Measurements from ENCODE around the gene FAM184A.

Gene FAM184A

DNA sequence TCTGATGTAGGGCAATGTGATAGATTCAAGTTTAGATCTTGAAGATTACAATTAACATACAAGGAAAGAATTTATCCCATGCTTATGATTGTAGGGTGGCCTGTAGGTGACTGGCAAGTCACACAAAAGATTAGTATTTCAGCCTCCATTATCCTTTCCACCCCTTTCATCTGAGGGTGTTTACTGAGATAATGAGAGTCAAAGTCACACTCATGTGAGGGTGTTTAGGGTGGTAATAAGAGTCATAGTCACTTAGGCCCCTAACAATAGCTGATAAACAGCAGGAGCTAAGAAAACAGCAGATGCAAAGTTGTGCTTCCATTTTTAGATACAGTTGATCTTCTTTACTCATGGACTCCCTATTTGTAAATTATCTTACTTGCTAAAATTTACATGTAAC, 11.4 kb downstream of the FAM184A start:
- no peak overlapping the region for H3K4ac ChIP-seq (ENCODE audit: low read depth, low read length)
- H3K9ac ChIP-seq (ENCODE audit: low read length), result no peak overlapping the region
- H3K4me3 ChIP-seq (ENCODE audit: low read length), result no peak overlapping the region
- H3K4me2 ChIP-seq (ENCODE audit: low read length), result no peak overlapping the region
- peak; percentile 74 for DNase-seq
- no peak overlapping the region for H3K23ac ChIP-seq (ENCODE audit: low read length)
- no peak overlapping the region for H3K27ac ChIP-seq (ENCODE audit: low read depth, low read length)
- no peak overlapping the region for H2BK120ac ChIP-seq (ENCODE audit: low read depth, low read length)
- peaks cover 8% of the 10 kb centered on the region for H3K4me1 ChIP-seq (ENCODE audit: control insufficient read depth, low read depth, low read length)
- H4K5ac ChIP-seq (ENCODE audit: low read length), result no peak overlapping the region
- H2BK5ac ChIP-seq (ENCODE audit: low read length), result no peak overlapping the region
- H3K36me3 ChIP-seq (ENCODE audit: control insufficient read depth, insufficient read depth, low read length), result no peaks in the 10 kb centered on the region
- no peaks in the 10 kb centered on the region for H3K79me2 ChIP-seq (ENCODE audit: control insufficient read depth, insufficient read depth, low read length)
- H2BK15ac ChIP-seq (replicated peaks; ENCODE audit: low read depth), result no peak overlapping the region
- H3K27me3 ChIP-seq (ENCODE audit: insufficient read depth, low read length, poor library complexity), result no peaks in the 10 kb centered on the region
- H3K18ac ChIP-seq (ENCODE audit: low read length), result no peak overlapping the region
- H3K79me1 ChIP-seq (ENCODE audit: low read length), result no peaks in the 10 kb centered on the region
- no peak overlapping the region for H4K8ac ChIP-seq (ENCODE audit: low read depth, low read length)
- H2AK5ac ChIP-seq (ENCODE audit: low read length), result no peak overlapping the region
- no peak overlapping the region for H3K56ac ChIP-seq (ENCODE audit: low read length)

DNA sequence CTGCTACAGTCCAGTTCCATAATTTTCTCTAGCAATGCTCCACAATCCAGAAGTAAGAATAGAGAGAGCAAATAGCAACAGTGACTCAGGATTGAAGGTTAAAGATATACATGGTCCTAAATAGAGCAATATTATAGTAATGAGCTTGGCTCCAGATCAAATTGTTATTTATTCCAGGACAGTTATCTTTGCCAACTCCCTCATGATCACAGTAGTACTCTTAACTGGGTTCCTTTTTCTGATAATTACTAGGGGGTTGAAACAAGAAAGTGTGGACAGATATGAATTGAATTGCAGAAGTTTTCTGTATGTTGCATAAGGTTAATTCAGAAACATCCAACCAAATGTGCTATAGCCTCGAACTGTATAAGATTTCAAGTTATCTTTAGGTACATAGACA, 11.9 kb downstream of the FAM184A start:
- H4K8ac ChIP-seq (ENCODE audit: low read depth, low read length), result no peak overlapping the region
- no peak overlapping the region for H2BK120ac ChIP-seq (ENCODE audit: low read depth, low read length)
- H2BK15ac ChIP-seq (replicated peaks; ENCODE audit: low read depth), result no peak overlapping the region
- no peak overlapping the region for H3K4me3 ChIP-seq (ENCODE audit: low read length)
- H3K27ac ChIP-seq (ENCODE audit: low read depth, low read length), result no peak overlapping the region
- H3K36me3 ChIP-seq (ENCODE audit: control insufficient read depth, insufficient read depth, low read length), result no peaks in the 10 kb centered on the region
- H3K56ac ChIP-seq (ENCODE audit: low read length), result no peak overlapping the region
- H4K5ac ChIP-seq (ENCODE audit: low read length), result no peak overlapping the region
- no peaks in the 10 kb centered on the region for H3K79me2 ChIP-seq (ENCODE audit: control insufficient read depth, insufficient read depth, low read length)
- no peak for DNase-seq
- no peak overlapping the region for H3K9ac ChIP-seq (ENCODE audit: low read length)
- peak overlapping the region; percentile 39 for H3K18ac ChIP-seq (ENCODE audit: low read length)
- H2BK5ac ChIP-seq (ENCODE audit: low read length), result no peak overlapping the region
- peaks cover 8% of the 10 kb centered on the region for H3K4me1 ChIP-seq (ENCODE audit: control insufficient read depth, low read depth, low read length)
- WGBS (ENCODE audit: extremely low coverage, insufficient coverage, low lambda C conversion rate), result no CpG with 5 or more reads among the region's 1 CpG
- no peak overlapping the region for H3K23ac ChIP-seq (ENCODE audit: low read length)
- no peak overlapping the region for H3K4ac ChIP-seq (ENCODE audit: low read depth, low read length)
- H2AK5ac ChIP-seq (ENCODE audit: low read length), result no peak overlapping the region
- H3K79me1 ChIP-seq (ENCODE audit: low read length), result no peaks in the 10 kb centered on the region
- H3K4me2 ChIP-seq (ENCODE audit: low read length), result no peak overlapping the region
- no peaks in the 10 kb centered on the region for H3K27me3 ChIP-seq (ENCODE audit: insufficient read depth, low read length, poor library complexity)

DNA sequence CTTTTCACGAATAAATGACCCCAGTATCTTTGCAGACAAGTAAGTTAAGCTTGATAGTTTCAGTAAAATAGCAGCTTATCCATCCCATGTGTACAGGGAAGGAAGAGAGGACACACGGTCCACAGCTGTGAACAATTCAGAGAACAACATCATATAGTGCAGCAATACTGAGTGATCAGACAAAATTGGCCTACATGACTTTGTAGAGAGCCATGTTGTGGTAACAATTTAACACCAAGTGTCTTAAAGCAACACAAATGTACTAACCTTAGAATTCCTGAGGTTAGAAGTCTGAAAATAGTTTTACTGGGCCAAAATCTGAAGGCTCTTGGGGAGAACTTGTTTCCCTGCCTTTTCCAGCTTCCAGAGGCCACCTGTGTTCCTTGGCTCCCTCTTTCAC, 12.5 kb downstream of the FAM184A start:
- no peak overlapping the region for H2BK15ac ChIP-seq (replicated peaks; ENCODE audit: low read depth)
- WGBS (ENCODE audit: extremely low coverage, insufficient coverage, low lambda C conversion rate), result no CpG with 5 or more reads among the region's 2 CpGs
- H3K79me2 ChIP-seq (ENCODE audit: control insufficient read depth, insufficient read depth, low read length), result no peaks in the 10 kb centered on the region
- no peak overlapping the region for H4K8ac ChIP-seq (ENCODE audit: low read depth, low read length)
- H3K4me2 ChIP-seq (ENCODE audit: low read length), result no peak overlapping the region
- no peaks in the 10 kb centered on the region for H3K79me1 ChIP-seq (ENCODE audit: low read length)
- peak overlapping the region; percentile 8 for H3K9ac ChIP-seq (ENCODE audit: low read length)
- no peaks in the 10 kb centered on the region for H3K27me3 ChIP-seq (ENCODE audit: insufficient read depth, low read length, poor library complexity)
- peak overlapping the region; percentile 78 for H2BK5ac ChIP-seq (ENCODE audit: low read length)
- H3K56ac ChIP-seq (ENCODE audit: low read length), result peak overlapping the region; percentile 61
- no peak overlapping the region for H4K5ac ChIP-seq (ENCODE audit: low read length)
- DNase-seq, result no peak
- peak overlapping the region; percentile 39 for H3K18ac ChIP-seq (ENCODE audit: low read length)
- H3K23ac ChIP-seq (ENCODE audit: low read length), result no peak overlapping the region
- H3K36me3 ChIP-seq (ENCODE audit: control insufficient read depth, insufficient read depth, low read length), result no peaks in the 10 kb centered on the region
- no peak overlapping the region for H3K4me3 ChIP-seq (ENCODE audit: low read length)
- no peak overlapping the region for H3K4ac ChIP-seq (ENCODE audit: low read depth, low read length)
- H2AK5ac ChIP-seq (ENCODE audit: low read length), result peak overlapping the region; percentile 67
- H3K4me1 ChIP-seq (ENCODE audit: control insufficient read depth, low read depth, low read length), result peaks cover 8% of the 10 kb centered on the region
- H2BK120ac ChIP-seq (ENCODE audit: low read depth, low read length), result no peak overlapping the region
- peak overlapping the region; percentile 59 for H3K27ac ChIP-seq (ENCODE audit: low read depth, low read length)

DNA sequence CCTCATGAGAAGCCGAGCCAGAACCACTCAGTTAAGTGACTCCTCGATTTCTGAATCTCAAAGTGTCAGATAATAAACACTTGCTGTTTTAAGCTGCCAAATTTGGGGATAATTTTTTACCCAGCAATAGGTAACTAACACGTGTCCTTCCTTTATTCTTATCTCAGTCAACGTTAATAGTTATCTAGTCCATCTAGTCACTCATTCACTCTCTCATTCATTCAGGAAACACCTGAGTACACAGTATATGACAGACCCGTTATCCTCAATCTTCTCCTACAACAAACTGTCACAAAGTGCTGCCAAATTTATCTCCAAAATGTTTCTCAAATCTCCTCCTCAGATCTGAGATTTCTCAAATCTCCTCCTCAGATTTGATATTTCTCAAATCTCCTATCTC, 13.1 kb downstream of the FAM184A start:
- Histone ChIP-seq H2BK120ac (ENCODE audit: low read depth, low read length) (no peak overlapping the region), H3K79me1 (ENCODE audit: low read length) (no peaks in the 10 kb centered on the region), H3K4me1 (ENCODE audit: control insufficient read depth, low read depth, low read length) (peaks cover 8% of the 10 kb centered on the region), H3K79me2 (ENCODE audit: control insufficient read depth, insufficient read depth, low read length) (no peaks in the 10 kb centered on the region), H4K8ac (ENCODE audit: low read depth, low read length) (no peak overlapping the region), H2AK5ac (ENCODE audit: low read length) (no peak overlapping the region), H3K56ac (ENCODE audit: low read length) (no peak overlapping the region), H3K4ac (ENCODE audit: low read depth, low read length) (no peak overlapping the region), H3K9ac (ENCODE audit: low read length) (no peak overlapping the region), H3K18ac (ENCODE audit: low read length) (no peak overlapping the region), H2BK15ac (replicated peaks; ENCODE audit: low read depth) (no peak overlapping the region), H3K36me3 (ENCODE audit: control insufficient read depth, insufficient read depth, low read length) (no peaks in the 10 kb centered on the region), H2BK5ac (ENCODE audit: low read length) (no peak overlapping the region), H3K4me3 (ENCODE audit: low read length) (no peak overlapping the region), H3K4me2 (ENCODE audit: low read length) (no peak overlapping the region), H3K23ac (ENCODE audit: low read length) (no peak overlapping the region), H3K27ac (ENCODE audit: low read depth, low read length) (no peak overlapping the region), H4K5ac (ENCODE audit: low read length) (no peak overlapping the region), H3K27me3 (ENCODE audit: insufficient read depth, low read length, poor library complexity) (no peaks in the 10 kb centered on the region)
- no peak for DNase-seq
- WGBS (ENCODE audit: extremely low coverage, insufficient coverage, low lambda C conversion rate), result no CpG with 5 or more reads among the region's 5 CpGs

DNA sequence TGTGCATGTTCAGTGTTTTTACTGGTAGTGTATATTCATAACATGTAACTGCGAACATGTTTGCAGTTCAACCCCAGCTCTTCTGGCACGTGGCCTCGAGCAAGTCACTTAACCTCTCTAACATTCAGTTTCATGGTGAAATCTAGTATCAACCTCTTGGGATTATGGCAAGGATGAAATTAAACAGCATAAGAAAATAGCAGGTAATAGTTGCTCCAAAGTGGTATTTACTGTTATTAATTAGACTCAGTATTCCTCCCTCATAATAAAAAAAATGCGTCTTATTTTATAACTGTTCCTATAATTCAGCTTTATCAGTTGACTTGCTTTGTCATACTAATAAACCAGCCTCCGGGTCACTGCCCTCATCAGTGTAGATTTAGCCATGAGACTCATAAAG, 15.0 kb downstream of the FAM184A start:
- H3K4me2 ChIP-seq (ENCODE audit: low read length), result no peak overlapping the region
- no peak overlapping the region for H2BK15ac ChIP-seq (replicated peaks; ENCODE audit: low read depth)
- no peak overlapping the region for H4K8ac ChIP-seq (ENCODE audit: low read depth, low read length)
- H4K5ac ChIP-seq (ENCODE audit: low read length), result no peak overlapping the region
- H3K4ac ChIP-seq (ENCODE audit: low read depth, low read length), result no peak overlapping the region
- H2BK120ac ChIP-seq (ENCODE audit: low read depth, low read length), result no peak overlapping the region
- no peaks in the 10 kb centered on the region for H3K36me3 ChIP-seq (ENCODE audit: control insufficient read depth, insufficient read depth, low read length)
- no peak overlapping the region for H3K18ac ChIP-seq (ENCODE audit: low read length)
- H2BK5ac ChIP-seq (ENCODE audit: low read length), result no peak overlapping the region
- H3K23ac ChIP-seq (ENCODE audit: low read length), result no peak overlapping the region
- no CpG with 5 or more reads among the region's 5 CpGs for WGBS (ENCODE audit: extremely low coverage, insufficient coverage, low lambda C conversion rate)
- H3K79me2 ChIP-seq (ENCODE audit: control insufficient read depth, insufficient read depth, low read length), result no peaks in the 10 kb centered on the region
- DNase-seq, result no peak
- H3K79me1 ChIP-seq (ENCODE audit: low read length), result no peaks in the 10 kb centered on the region
- no peak overlapping the region for H3K56ac ChIP-seq (ENCODE audit: low read length)
- H2AK5ac ChIP-seq (ENCODE audit: low read length), result no peak overlapping the region
- H3K4me3 ChIP-seq (ENCODE audit: low read length), result no peak overlapping the region
- no peaks in the 10 kb centered on the region for H3K27me3 ChIP-seq (ENCODE audit: insufficient read depth, low read length, poor library complexity)
- no peak overlapping the region for H3K9ac ChIP-seq (ENCODE audit: low read length)
- peaks cover 8% of the 10 kb centered on the region for H3K4me1 ChIP-seq (ENCODE audit: control insufficient read depth, low read depth, low read length)
- no peak overlapping the region for H3K27ac ChIP-seq (ENCODE audit: low read depth, low read length)

DNA sequence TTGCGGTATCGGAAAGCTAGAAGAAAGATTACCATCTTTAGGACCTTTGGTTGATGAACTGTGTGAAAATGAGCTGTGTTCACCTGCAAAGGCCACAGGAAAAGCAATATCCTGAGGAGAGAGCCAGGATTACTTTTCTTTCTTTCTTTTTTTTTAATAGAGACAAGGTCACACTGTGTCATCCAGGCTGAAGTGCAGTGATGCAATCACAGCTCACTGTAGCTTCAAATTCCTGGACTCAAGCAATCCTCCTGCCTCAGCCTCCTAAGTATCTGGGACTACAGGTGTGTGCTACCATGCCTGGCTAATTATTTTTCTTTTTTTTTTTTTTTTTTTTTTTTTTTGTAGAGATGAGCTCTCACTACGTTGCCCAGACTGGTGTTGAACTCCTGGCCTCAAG, 17.2 kb downstream of the FAM184A start:
- Histone ChIP-seq H2BK120ac (ENCODE audit: low read depth, low read length) (no peak overlapping the region), H3K18ac (ENCODE audit: low read length) (no peak overlapping the region), H3K79me1 (ENCODE audit: low read length) (no peaks in the 10 kb centered on the region), H3K9ac (ENCODE audit: low read length) (no peak overlapping the region), H3K27ac (ENCODE audit: low read depth, low read length) (no peak overlapping the region), H3K4ac (ENCODE audit: low read depth, low read length) (no peak overlapping the region), H2BK15ac (replicated peaks; ENCODE audit: low read depth) (no peak overlapping the region), H3K4me3 (ENCODE audit: low read length) (no peak overlapping the region), H3K56ac (ENCODE audit: low read length) (no peak overlapping the region), H2AK5ac (ENCODE audit: low read length) (no peak overlapping the region), H3K36me3 (ENCODE audit: control insufficient read depth, insufficient read depth, low read length) (no peaks in the 10 kb centered on the region), H4K8ac (ENCODE audit: low read depth, low read length) (no peak overlapping the region), H3K4me2 (ENCODE audit: low read length) (no peak overlapping the region), H2BK5ac (ENCODE audit: low read length) (no peak overlapping the region), H3K4me1 (ENCODE audit: control insufficient read depth, low read depth, low read length) (peaks cover 4% of the 10 kb centered on the region), H3K27me3 (ENCODE audit: insufficient read depth, low read length, poor library complexity) (no peaks in the 10 kb centered on the region), H4K5ac (ENCODE audit: low read length) (no peak overlapping the region), H3K79me2 (ENCODE audit: control insufficient read depth, insufficient read depth, low read length) (no peaks in the 10 kb centered on the region), H3K23ac (ENCODE audit: low read length) (no peak overlapping the region)
- DNase-seq, result no peak
- no CpG with 5 or more reads among the region's 3 CpGs for WGBS (ENCODE audit: extremely low coverage, insufficient coverage, low lambda C conversion rate)

Data from mesendoderm (in vitro differentiated cells).